C4-2B (cell line): ENCODE data around the gene ZNF609.

ENCODE experiments used
- H3K27ac ChIP-seq: fragments of 450-650 bp; 2 replicates; pipeline ENCODE4 v1.5.1; 2017
- CTCF ChIP-seq: fragments of 450-650 bp; conservative IDR thresholded peaks from 2 replicates; pipeline ENCODE4 v1.5.1; 2017; ENCODE audit warnings: mild to moderate bottlenecking
- ZFX ChIP-seq: fragments of 450-650 bp; IDR thresholded peaks from 2 replicates; pipeline ENCODE4 v1.6.1; 2017

The ZNF609 gene

GRCh38 chr15:64444836-64445235 lies 15.5 kb upstream of the ZNF609 start:
- no peak overlapping the region for H3K27ac ChIP-seq
- no peak for TF ChIP-seq CTCF
- TF ChIP-seq ZFX, result no peak

- no peak overlapping the region for H3K27ac ChIP-seq
- TF ChIP-seq CTCF, result no peak
- no peak for TF ChIP-seq ZFX
Observed at GRCh38 chr15:64447536-64448315, 12.7 kb upstream of the ZNF609 start.

- no peak overlapping the region for H3K27ac ChIP-seq
Observed at GRCh38 chr15:64452988-64453688, 7.2 kb upstream of the ZNF609 start.

GRCh38 chr15:64453689-64454037 lies 6.7 kb upstream of the ZNF609 start:
- TF ChIP-seq ZFX, result no peak
- TF ChIP-seq CTCF, result no peak
- H3K27ac ChIP-seq, result no peak overlapping the region

More at GRCh38 chr15:64452988-64453688, 7.2 kb upstream of the ZNF609 start:
- no peak for TF ChIP-seq ZFX
- TF ChIP-seq CTCF, result no peak

- no peak overlapping the region for H3K27ac ChIP-seq
- no peak for TF ChIP-seq CTCF
- TF ChIP-seq ZFX, result no peak
Observed at GRCh38 chr15:64454282-64454681, 6.1 kb upstream of the ZNF609 start.

GRCh38 chr15:64455961-64456371 lies 4.4 kb upstream of the ZNF609 start:
- TF ChIP-seq CTCF, result no peak
- TF ChIP-seq ZFX, result no peak
- no peak overlapping the region for H3K27ac ChIP-seq

- H3K27ac ChIP-seq, result no peak overlapping the region
- no peak for TF ChIP-seq CTCF
- no peak for TF ChIP-seq ZFX
Observed at GRCh38 chr15:64456634-64457108, 3.7 kb upstream of the ZNF609 start.
